ENCODE data around the gene DUSP5. TPM values are rescaled to one million over a fixed set of nuclear protein-coding genes. Genes with fewer than 3 reads are reported as not detected.

The DUSP5 gene
- total and polyA plus RNA-seq, 3 donors from 2014 or later = 42.7 to 57.5 (median 42.8) TPM

GRCh38 chr10:110500515-110500905 is 2.8 kb downstream of the DUSP5 start:
- H3K4me3 ChIP-seq = no peak overlapping the region
- DNase-seq = no peak

GRCh38 chr10:110501142-110501937 is 3.6 kb downstream of the DUSP5 start:
- Histone ChIP-seq H3K36me3 (ENCODE audit: low read depth, missing control alignments) (no peaks in the 10 kb centered on the region), H3K4me1 (peaks cover 52% of the 10 kb centered on the region), H3K9me3 (no peaks in the 10 kb centered on the region), H3K4me3 (no peak overlapping the region), H3K27me3 (no peaks in the 10 kb centered on the region), H3K27ac (no peak overlapping the region)
- WGBS, 2 donors = 42 to 49% methylated on average over 9 of the region's 9 CpGs
- DNase-seq = peak; percentile 80
- intact Hi-C loops (cut with DNase I; ENCODE audit: low total_unique reads) = no loop called here
- TF ChIP-seq POLR2A (IDR thresholded peaks at IDR 0.05) = no peak
- no peak for TF ChIP-seq CTCF (IDR thresholded peaks at IDR 0.05)

More at GRCh38 chr10:110500515-110500905, 2.8 kb downstream of the DUSP5 start:
- H3K36me3 ChIP-seq (ENCODE audit: low read depth, missing control alignments) = no peaks in the 10 kb centered on the region
- H3K9me3 ChIP-seq = no peaks in the 10 kb centered on the region
- H3K27me3 ChIP-seq = no peaks in the 10 kb centered on the region
- H3K4me1 ChIP-seq = peaks cover 58% of the 10 kb centered on the region
- intact Hi-C loops (cut with DNase I; ENCODE audit: low total_unique reads) = no loop called here
- no peak overlapping the region for H3K27ac ChIP-seq
- 65 to 72% methylated on average over 3 of the region's 3 CpGs for WGBS, 2 donors
- TF ChIP-seq CTCF (IDR thresholded peaks at IDR 0.05) (no peak), POLR2A (IDR thresholded peaks at IDR 0.05) (no peak)

- Histone ChIP-seq H3K27ac (peak overlapping the region in 1 of 2 donors; percentile 77), H3K9me3 (no peaks in the 10 kb centered on the region), H3K4me1 (peaks cover 43% of the 10 kb centered on the region), H3K27me3 (no peaks in the 10 kb centered on the region), H3K4me3 (no peak overlapping the region), H3K36me3 (ENCODE audit: low read depth, missing control alignments) (no peaks in the 10 kb centered on the region)
- intact Hi-C loops (cut with DNase I; ENCODE audit: low total_unique reads) = no loop called here
- 60% methylated on average over 6 of the region's 6 CpGs for WGBS, 2 donors
- DNase-seq = no peak
- no peak for TF ChIP-seq POLR2A (IDR thresholded peaks at IDR 0.05)
- no peak for TF ChIP-seq CTCF (IDR thresholded peaks at IDR 0.05)
Measured at GRCh38 chr10:110502072-110502845, 4.6 kb downstream of the DUSP5 start.

- Histone ChIP-seq H3K4me3 (no peak overlapping the region), H3K9me3 (no peaks in the 10 kb centered on the region), H3K36me3 (ENCODE audit: low read depth, missing control alignments) (no peaks in the 10 kb centered on the region), H3K4me1 (peaks cover 43% of the 10 kb centered on the region), H3K27me3 (no peaks in the 10 kb centered on the region), H3K27ac (peak overlapping the region in 1 of 2 donors; percentile 77)
- no peak for TF ChIP-seq POLR2A (IDR thresholded peaks at IDR 0.05)
- TF ChIP-seq CTCF (IDR thresholded peaks at IDR 0.05) = no peak
- WGBS, 2 donors = 29 to 31% methylated on average over 3 of the region's 3 CpGs
- intact Hi-C loops (cut with DNase I; ENCODE audit: low total_unique reads) = no loop called here
- DNase-seq = peak; percentile 71
Measured at GRCh38 chr10:110502851-110503301, 5.2 kb downstream of the DUSP5 start.
